LNCaP clone FGC (cell line): ENCODE results near the gene DCAF8.
A peak's percentile ranks its signal among the peaks of the same experiment; 100 is the strongest.

Source experiments
- DNase-seq: peaks from one replicate; pipeline ENCODE4 v3.0.0-alpha.2; 2011; ENCODE audit warnings: low read depth
- H3K4me3 ChIP-seq: 2 replicates; pipeline ENCODE4 v1.5.1; 2011; ENCODE audit warnings: mild to moderate bottlenecking, low read depth, low read length, control low read depth
- TF ChIP-seq, protein P1 (sequence below): IDR thresholded peaks from 2 replicates; pipeline ENCODE4 v1.5.1; 2012; ENCODE audit warnings: mild to moderate bottlenecking; ENCODE audit not compliant: control insufficient read depth, insufficient read depth; ENCODE audit errors: extremely low read depth

The DCAF8 gene

GRCh38 chr1:160194737-160195059, 67.7 kb downstream of the DCAF8 start:
- TF ChIP-seq, protein P1, sequence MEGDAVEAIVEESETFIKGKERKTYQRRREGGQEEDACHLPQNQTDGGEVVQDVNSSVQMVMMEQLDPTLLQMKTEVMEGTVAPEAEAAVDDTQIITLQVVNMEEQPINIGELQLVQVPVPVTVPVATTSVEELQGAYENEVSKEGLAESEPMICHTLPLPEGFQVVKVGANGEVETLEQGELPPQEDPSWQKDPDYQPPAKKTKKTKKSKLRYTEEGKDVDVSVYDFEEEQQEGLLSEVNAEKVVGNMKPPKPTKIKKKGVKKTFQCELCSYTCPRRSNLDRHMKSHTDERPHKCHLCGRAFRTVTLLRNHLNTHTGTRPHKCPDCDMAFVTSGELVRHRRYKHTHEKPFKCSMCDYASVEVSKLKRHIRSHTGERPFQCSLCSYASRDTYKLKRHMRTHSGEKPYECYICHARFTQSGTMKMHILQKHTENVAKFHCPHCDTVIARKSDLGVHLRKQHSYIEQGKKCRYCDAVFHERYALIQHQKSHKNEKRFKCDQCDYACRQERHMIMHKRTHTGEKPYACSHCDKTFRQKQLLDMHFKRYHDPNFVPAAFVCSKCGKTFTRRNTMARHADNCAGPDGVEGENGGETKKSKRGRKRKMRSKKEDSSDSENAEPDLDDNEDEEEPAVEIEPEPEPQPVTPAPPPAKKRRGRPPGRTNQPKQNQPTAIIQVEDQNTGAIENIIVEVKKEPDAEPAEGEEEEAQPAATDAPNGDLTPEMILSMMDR = no peak
- no peak overlapping the region for H3K4me3 ChIP-seq
- DNase-seq = no peak

GRCh38 chr1:160193832-160194736, 68.3 kb downstream of the DCAF8 start:
- H3K4me3 ChIP-seq = no peak overlapping the region
- TF ChIP-seq, protein P1 = no peak
- DNase-seq = no peak

- TF ChIP-seq, protein P1 = peak; percentile 98
Observed at GRCh38 chr1:160193091-160193819, 69.1 kb downstream of the DCAF8 start.

GRCh38 chr1:160192234-160192633, 70.1 kb downstream of the DCAF8 start:
- no peak for DNase-seq
- TF ChIP-seq, protein P1 = no peak

More at GRCh38 chr1:160193091-160193819, 69.1 kb downstream of the DCAF8 start:
- peak; percentile 64 for DNase-seq
- H3K4me3 ChIP-seq = no peak overlapping the region

GRCh38 chr1:160191756-160192155, 70.6 kb downstream of the DCAF8 start:
- TF ChIP-seq, protein P1 = no peak
- H3K4me3 ChIP-seq = no peak overlapping the region
- no peak for DNase-seq

More at GRCh38 chr1:160192234-160192633, 70.1 kb downstream of the DCAF8 start:
- H3K4me3 ChIP-seq = no peak overlapping the region

GRCh38 chr1:160189649-160190625, 72.4 kb downstream of the DCAF8 start, which contains the start of gene CASQ1:
Gene CASQ1, plus strand, starts transcription at chr1:160190575. Its CDS starts 177 bp downstream, at chr1:160190752.
- H3K4me3 ChIP-seq = no peak within 1 kb of the TSS
- TF ChIP-seq, protein P1 = no peak
- no peak for DNase-seq
